IMR-90 (cell line): ENCODE results near the gene SYNE1. TPM values are rescaled to one million over a fixed set of nuclear protein-coding genes. Genes with fewer than 3 reads are reported as not detected.

ENCODE experiments used
- ATAC-seq: fragments of 200-7000 bp; cut with Tn5 transposase; 2 replicates; pipeline ENCODE4 v1.9.1; 2020; ENCODE audit warnings: low read depth, mild to moderate bottlenecking, moderate library complexity
- BruUV-seq: library from RNA; stranded (reverse); fragments of 400-500 nt; replicated peaks from 2 replicates; lab custom pipeline; 2021; lab: Mats Ljungman, UMichigan
- CTCF ChIA-PET: fragments of 300-600 bp; formaldehyde crosslinking; extraction: SDS; loops from one replicate; lab custom pipeline; 2021; ENCODE audit warnings: antibody characterized with exemption; lab: Yijun Ruan, JAX
- POLR2A ChIA-PET: fragments of 300-600 bp; sonication (Branson Sonifier 250); formaldehyde crosslinking; loops from one replicate; lab custom pipeline; 2022; ENCODE audit warnings: antibody characterized with exemption; ENCODE audit not compliant: unreplicated experiment; lab: Charles Lee
- DNase-seq: peaks from one replicate; pipeline ENCODE4 v3.0.0; 2013
- H2AFZ ChIP-seq: replicated peaks from 2 replicates; pipeline ENCODE3; 2013; ENCODE audit warnings: low read length, mild to moderate bottlenecking; ENCODE audit not compliant: poor library complexity
- H2AK5ac ChIP-seq: 2 replicates; pipeline ENCODE4 v1.6.1; 2013; ENCODE audit warnings: low read depth, low read length, inconsistent platforms
- H2AK9ac ChIP-seq: replicated peaks from 2 replicates; pipeline ENCODE3; 2013; ENCODE audit warnings: mild to moderate bottlenecking, low read depth, low read length, moderate library complexity; ENCODE audit not compliant: poor library complexity
- H2BK120ac ChIP-seq: 2 replicates; pipeline ENCODE4 v1.6.1; 2013; ENCODE audit warnings: low read depth, low read length, inconsistent platforms
- H2BK15ac ChIP-seq: 3 replicates; pipeline ENCODE4 v1.6.1; 2013; ENCODE audit warnings: low read depth, low read length, inconsistent platforms
- H2BK20ac ChIP-seq: 2 replicates; pipeline ENCODE4 v1.6.1; 2013; ENCODE audit warnings: low read depth, mild to moderate bottlenecking, inconsistent platforms, low read length, moderate library complexity
- H2BK5ac ChIP-seq: 2 replicates; pipeline ENCODE4 v1.6.1; 2013; ENCODE audit warnings: mild to moderate bottlenecking, low read depth, low read length, inconsistent platforms; ENCODE audit not compliant: poor library complexity, severe bottlenecking
- H3K14ac ChIP-seq: replicated peaks from 2 replicates; pipeline ENCODE4 v1.6.1; 2013; ENCODE audit warnings: low read depth, low read length, inconsistent platforms
- H3K18ac ChIP-seq: 2 replicates; pipeline ENCODE4 v1.6.1; 2013; ENCODE audit warnings: low read depth, low read length, control low read depth
- H3K23ac ChIP-seq: 2 replicates; pipeline ENCODE4 v1.6.1; 2013; ENCODE audit warnings: low read depth, low read length, inconsistent platforms
- H3K27ac ChIP-seq: 2 replicates; pipeline ENCODE4 v1.5.1; 2013; ENCODE audit warnings: mild to moderate bottlenecking, control low read depth, low read length; ENCODE audit not compliant: insufficient read depth
- H3K27me3 ChIP-seq: 2 replicates; pipeline ENCODE4 v1.6.1; 2013; ENCODE audit warnings: low read length; ENCODE audit not compliant: control insufficient read depth, insufficient read depth
- H3K36me3 ChIP-seq: 2 replicates; pipeline ENCODE4 v1.6.1; 2013; ENCODE audit warnings: low read length, mixed read lengths; ENCODE audit not compliant: control insufficient read depth, insufficient read depth
- H3K4ac ChIP-seq: 2 replicates; pipeline ENCODE4 v1.6.1; 2013; ENCODE audit warnings: low read depth, low read length, inconsistent platforms
- H3K4me1 ChIP-seq: 2 replicates; pipeline ENCODE4 v1.6.1; 2013; ENCODE audit warnings: low read length, mixed read lengths; ENCODE audit not compliant: control insufficient read depth, insufficient read depth
- H3K4me2 ChIP-seq: 2 replicates; pipeline ENCODE4 v1.6.1; 2013; ENCODE audit warnings: low read depth, mild to moderate bottlenecking, control low read depth, low read length, moderate library complexity
- H3K4me3 ChIP-seq: 2 replicates; pipeline ENCODE4 v1.5.1; 2013; ENCODE audit warnings: low read depth, mild to moderate bottlenecking, control low read depth, low read length, moderate library complexity; ENCODE audit not compliant: insufficient read depth
- H3K56ac ChIP-seq: 2 replicates; pipeline ENCODE4 v1.6.1; 2013; ENCODE audit warnings: low read length, inconsistent platforms; ENCODE audit not compliant: insufficient read depth; ENCODE audit errors: extremely low read depth
- H3K79me1 ChIP-seq, 2 experiments: 2 replicates each; pipeline ENCODE4 v1.6.1; 2013; ENCODE audit warnings: low read length in 2 of 2, inconsistent platforms in 1 of 2, low read depth in 1 of 2
- H3K9ac ChIP-seq: 2 replicates; pipeline ENCODE4 v1.6.1; 2013; ENCODE audit warnings: low read depth, low read length, control low read depth
- H3K9me1 ChIP-seq: 2 replicates; pipeline ENCODE4 v1.6.1; 2013; ENCODE audit warnings: low read length, inconsistent platforms; ENCODE audit not compliant: insufficient read depth
- H3K9me3 ChIP-seq: 2 replicates; pipeline ENCODE4 v1.6.1; 2013; ENCODE audit warnings: low read length; ENCODE audit not compliant: control insufficient read depth, insufficient read depth
- H4K20me1 ChIP-seq: 2 replicates; pipeline ENCODE4 v1.6.1; 2013; ENCODE audit warnings: low read length, inconsistent platforms; ENCODE audit not compliant: insufficient read depth
- H4K5ac ChIP-seq: 2 replicates; pipeline ENCODE4 v1.6.1; 2013; ENCODE audit warnings: mild to moderate bottlenecking, low read depth, low read length, control low read depth
- H4K8ac ChIP-seq, 2 experiments: 2 replicates each; pipeline ENCODE4 v1.6.1; 2013; ENCODE audit warnings: low read depth in 2 of 2, low read length in 2 of 2, control low read depth in 1 of 2, inconsistent platforms in 1 of 2
- H4K91ac ChIP-seq: 2 replicates; pipeline ENCODE4 v1.6.1; 2013; ENCODE audit warnings: low read depth, low read length, inconsistent platforms; ENCODE audit not compliant: insufficient read depth
- BHLHE40 ChIP-seq: fragments of 150-350 bp; IDR thresholded peaks from 2 replicates; pipeline ENCODE4 v1.6.1; 2016; ENCODE audit warnings: mild to moderate bottlenecking, low read depth, low read length
- CEBPB ChIP-seq: IDR thresholded peaks from 2 replicates; pipeline ENCODE4 v1.6.1; 2012; ENCODE audit warnings: low read depth, low read length, improper control_type of control experiment
- CHD1 ChIP-seq: IDR thresholded peaks from 2 replicates; pipeline ENCODE4 v1.6.1; 2012; ENCODE audit warnings: low read depth, low read length, improper control_type of control experiment
- FOS ChIP-seq: fragments of 150-350 bp; IDR thresholded peaks from 2 replicates; pipeline ENCODE4 v1.6.1; 2016; ENCODE audit warnings: low read depth, low read length
- MAFK ChIP-seq: IDR thresholded peaks from 2 replicates; pipeline ENCODE4 v1.6.1; 2012; ENCODE audit warnings: low read depth, low read length, improper control_type of control experiment
- MAZ ChIP-seq: IDR thresholded peaks from 2 replicates; pipeline ENCODE4 v1.6.1; 2012; ENCODE audit warnings: low read depth, mild to moderate bottlenecking, low read length, improper control_type of control experiment, moderate library complexity, borderline replicate concordance
- MXI1 ChIP-seq: IDR thresholded peaks from 2 replicates; pipeline ENCODE4 v1.6.1; 2012; ENCODE audit warnings: low read depth, mild to moderate bottlenecking, low read length, moderate library complexity, borderline replicate concordance
- POLR2A ChIP-seq: IDR thresholded peaks from 2 replicates; pipeline ENCODE4 v1.6.1; 2012; ENCODE audit warnings: mild to moderate bottlenecking, low read depth, low read length
- RAD21 ChIP-seq: IDR thresholded peaks from 2 replicates; pipeline ENCODE4 v1.6.1; 2012; ENCODE audit warnings: low read length, improper control_type of control experiment
- RCOR1 ChIP-seq: IDR thresholded peaks from 2 replicates; pipeline ENCODE4 v1.6.1; 2012; ENCODE audit warnings: mild to moderate bottlenecking, low read length, improper control_type of control experiment; ENCODE audit not compliant: insufficient replicate concordance
- SMC3 ChIP-seq: fragments of 150-350 bp; IDR thresholded peaks from 2 replicates; pipeline ENCODE4 v1.6.1; 2016; ENCODE audit warnings: low read depth, mild to moderate bottlenecking, antibody characterized with exemption, low read length, moderate library complexity
- WGBS, 2 experiments: methylation state at CpG; one replicate each; pipeline versions ENCODE4 v1.1.5 to v1.1.7; 2013; ENCODE audit warnings: missing lambda C conversion rate in 2 of 2; ENCODE audit not compliant: insufficient read length in 1 of 2; ENCODE audit errors: extremely low coverage in 2 of 2; 5-methylcytosine and 5-hydroxymethylcytosine counted together
- dilution Hi-C: fragments of 300-500 bp; cut with HindIII; formaldehyde crosslinking; loops from one replicate; pipeline ENCODE4 v1.14.3; 2018; ENCODE audit warnings: low sequenced_read_pairs; ENCODE audit not compliant: unreplicated experiment
- in situ Hi-C: fragments of 300-500 bp; cut with MboI; formaldehyde crosslinking; loops from 3 replicates; pipeline ENCODE4 v1.14.3; 2019; ENCODE audit warnings: low sequenced_read_pairs, inconsistent platforms, mixed read lengths
- intact Hi-C: fragments of 100-400 bp; cut with micrococcal nuclease; formaldehyde crosslinking; loops from 2 replicates; pipeline ENCODE4 v1.10.0; 2022
- polyA plus RNA-seq, 3 experiments: library from polyadenylated mRNA; depleted of rRNA; stranded (reverse); fragments of >200 nt; gene quantifications; 2 replicates each; pipeline ENCODE4 v1.2.3, GENCODE V29; 2012; ENCODE audit warnings: low replicate concordance in 1 of 3
- total RNA-seq: library from RNA; depleted of rRNA; stranded (reverse); fragments of >200 nt; gene quantifications from 2 replicates; pipeline ENCODE4 v1.2.3, GENCODE V29; 2012
- TF ChIP-seq, protein P1 (sequence below): fragments of 150-350 bp; IDR thresholded peaks from 2 replicates; pipeline ENCODE4 v1.6.1; 2017; ENCODE audit warnings: mild to moderate bottlenecking, antibody characterized with exemption, low read length, low read depth
- TF ChIP-seq, protein P2 (sequence below): fragments of 150-350 bp; IDR thresholded peaks from 2 replicates; pipeline ENCODE4 v1.6.1; 2016; ENCODE audit warnings: low read depth, mild to moderate bottlenecking, low read length, moderate library complexity, borderline replicate concordance

Gene SYNE1
- total and polyA plus RNA-seq, 2 of the 4 experiments (the other 2 are of a cell fraction) = 34.1 to 159 TPM

DNA sequence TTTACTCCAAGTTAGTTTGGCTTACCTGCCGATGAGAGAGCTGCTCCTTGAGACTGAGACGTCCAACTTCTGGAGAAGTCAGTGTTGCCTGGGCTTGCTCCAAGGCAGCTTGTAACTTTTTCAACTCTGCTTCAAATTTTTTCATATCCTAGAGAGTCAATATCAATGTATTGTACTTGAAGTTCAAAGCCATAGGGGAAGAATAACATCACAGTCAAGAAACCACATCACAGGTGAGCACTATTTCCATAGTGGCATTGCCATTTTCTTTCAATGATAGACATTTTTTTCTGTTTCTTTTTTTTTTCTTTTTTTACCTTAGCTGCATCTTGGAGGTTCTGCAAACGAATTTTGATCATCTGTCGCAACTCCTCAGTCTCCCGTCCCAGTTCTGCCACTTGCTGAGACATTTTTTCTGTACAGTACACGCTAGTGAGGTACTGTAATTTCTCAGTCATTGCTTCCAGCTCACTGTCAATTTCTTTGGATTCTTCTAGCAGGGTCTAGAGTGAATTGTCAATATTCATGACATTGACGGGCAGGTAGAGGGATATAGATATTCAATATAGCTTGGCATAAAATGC lies 326.7 kb downstream of the SYNE1 start:
- dilution Hi-C loops = no loop called here

More for the DNA sequence above, 326.7 kb downstream of the SYNE1 start:
- Histone ChIP-seq H4K20me1 (no peaks in the 10 kb centered on the region), H3K4me2 (no peak overlapping the region), H3K36me3 (peaks cover 20% of the 10 kb centered on the region), H2BK20ac (no peak overlapping the region), H3K79me1 (peaks cover 6 to 11% of the 10 kb centered on the region in 2 experiments; a peak in 2 of 4 replicates), H3K9me3 (no peaks in the 10 kb centered on the region), H2BK5ac (no peak overlapping the region), H3K4ac (no peak overlapping the region), H2AK5ac (no peak overlapping the region), H4K5ac (no peak overlapping the region), H3K9ac (no peak overlapping the region), H2BK120ac (no peak overlapping the region), H3K23ac (no peak overlapping the region), H2AK9ac (no peak overlapping the region), H2BK15ac (no peak overlapping the region), H3K27ac (no peak overlapping the region), H3K4me1 (peaks cover 11% of the 10 kb centered on the region), H4K91ac (no peak overlapping the region), H4K8ac (no peak overlapping the region), H3K56ac (no peak overlapping the region), H3K9me1 (0 out of 2 replicates have a peak, but pooled peaks cover 3% of the 10 kb centered on the region), H3K27me3 (no peaks in the 10 kb centered on the region), H3K4me3 (no peak overlapping the region), H3K14ac (no peak overlapping the region), H2AFZ (no peak overlapping the region), H3K18ac (no peak overlapping the region)
- intact Hi-C loops = no loop called here
- ATAC-seq (no peak), DNase-seq (no peak)
- ChIA-PET CTCF (interaction anchor here (0.9 kb wide), 1 partner anchor 9 kb away, joined by 3 read pairs; no protein-coding TSS in a partner anchor), POLR2A (no interaction called here)
- in situ Hi-C loops = no loop called here
- TF ChIP-seq RCOR1 = no peak
- TF ChIP-seq CHD1 = no peak
- TF ChIP-seq CEBPB = no peak
- no peak for TF ChIP-seq SMC3
- no peak for TF ChIP-seq MXI1
- no peak for TF ChIP-seq FOS
- no peak for TF ChIP-seq MAFK
- TF ChIP-seq RAD21 = no peak
- no peak for TF ChIP-seq POLR2A
- no peak for TF ChIP-seq MAZ
- TF ChIP-seq, protein P1, sequence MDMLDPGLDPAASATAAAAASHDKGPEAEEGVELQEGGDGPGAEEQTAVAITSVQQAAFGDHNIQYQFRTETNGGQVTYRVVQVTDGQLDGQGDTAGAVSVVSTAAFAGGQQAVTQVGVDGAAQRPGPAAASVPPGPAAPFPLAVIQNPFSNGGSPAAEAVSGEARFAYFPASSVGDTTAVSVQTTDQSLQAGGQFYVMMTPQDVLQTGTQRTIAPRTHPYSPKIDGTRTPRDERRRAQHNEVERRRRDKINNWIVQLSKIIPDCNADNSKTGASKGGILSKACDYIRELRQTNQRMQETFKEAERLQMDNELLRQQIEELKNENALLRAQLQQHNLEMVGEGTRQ = no peak
- TF ChIP-seq BHLHE40 = no peak
- TF ChIP-seq, protein P2, sequence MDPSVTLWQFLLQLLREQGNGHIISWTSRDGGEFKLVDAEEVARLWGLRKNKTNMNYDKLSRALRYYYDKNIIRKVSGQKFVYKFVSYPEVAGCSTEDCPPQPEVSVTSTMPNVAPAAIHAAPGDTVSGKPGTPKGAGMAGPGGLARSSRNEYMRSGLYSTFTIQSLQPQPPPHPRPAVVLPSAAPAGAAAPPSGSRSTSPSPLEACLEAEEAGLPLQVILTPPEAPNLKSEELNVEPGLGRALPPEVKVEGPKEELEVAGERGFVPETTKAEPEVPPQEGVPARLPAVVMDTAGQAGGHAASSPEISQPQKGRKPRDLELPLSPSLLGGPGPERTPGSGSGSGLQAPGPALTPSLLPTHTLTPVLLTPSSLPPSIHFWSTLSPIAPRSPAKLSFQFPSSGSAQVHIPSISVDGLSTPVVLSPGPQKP = no peak
- no TSS peak for BruUV-seq
- 100% methylated on average over 1 of the region's 7 CpGs; no CpG with 5 or more reads in 1 of the 2 experiments for WGBS, 2 experiments
